KOPT-K1 (cell line): ENCODE measurements around the gene MED31.

Experiments
- H3K27ac ChIP-seq: fragments of 200-600 bp; sonication (generic); 2 replicates; pipeline ENCODE4 v1.5.1; 2016; ENCODE audit warnings: antibody characterized with exemption, mild to moderate bottlenecking, low read depth, low read length; ENCODE audit not compliant: poor library complexity, severe bottlenecking
- H3K36me3 ChIP-seq: fragments of 200-600 bp; sonication (generic); 2 replicates; pipeline ENCODE4 v1.5.1; 2017; ENCODE audit warnings: antibody characterized with exemption, mild to moderate bottlenecking, low read length, moderate library complexity; ENCODE audit not compliant: insufficient read depth
- H3K9me3 ChIP-seq: fragments of 200-600 bp; sonication (generic); 2 replicates; pipeline ENCODE4 v1.5.1; 2017; ENCODE audit warnings: antibody characterized with exemption, low read length, mild to moderate bottlenecking; ENCODE audit not compliant: insufficient read depth, poor library complexity, severe bottlenecking

The MED31 gene

GRCh38 chr17:6632530-6632929 lies 18.9 kb downstream of the MED31 start:
- H3K9me3 ChIP-seq, result no peaks in the 10 kb centered on the region
- H3K27ac ChIP-seq, result no peak overlapping the region
- peaks cover 75% of the 10 kb centered on the region for H3K36me3 ChIP-seq

- no peaks in the 10 kb centered on the region for H3K9me3 ChIP-seq
- H3K36me3 ChIP-seq, result peaks cover 95% of the 10 kb centered on the region
- no peak overlapping the region for H3K27ac ChIP-seq
These were observed 21.0 kb downstream of the MED31 start for GRCh38 chr17:6630390-6630789.

GRCh38 chr17:6627019-6627418 lies 24.4 kb downstream of the MED31 start:
- Histone ChIP-seq H3K9me3 (no peaks in the 10 kb centered on the region), H3K36me3 (peaks cover 97% of the 10 kb centered on the region), H3K27ac (no peak overlapping the region)

- peaks cover 97% of the 10 kb centered on the region for H3K36me3 ChIP-seq
- H3K27ac ChIP-seq, result no peak overlapping the region
- H3K9me3 ChIP-seq, result no peaks in the 10 kb centered on the region
These were observed 24.8 kb downstream of the MED31 start for GRCh38 chr17:6626616-6627015.

GRCh38 chr17:6623941-6624340 lies 27.5 kb downstream of the MED31 start:
- H3K27ac ChIP-seq, result no peak overlapping the region
- H3K9me3 ChIP-seq, result no peaks in the 10 kb centered on the region
- H3K36me3 ChIP-seq, result peaks cover 98% of the 10 kb centered on the region

GRCh38 chr17:6611231-6611630 lies 40.2 kb downstream of the MED31 start:
- Histone ChIP-seq H3K36me3 (peaks cover 93% of the 10 kb centered on the region), H3K9me3 (no peaks in the 10 kb centered on the region), H3K27ac (no peak overlapping the region)

GRCh38 chr17:6610011-6610410 lies 41.4 kb downstream of the MED31 start:
- H3K27ac ChIP-seq, result no peak overlapping the region
- H3K36me3 ChIP-seq, result peaks cover 93% of the 10 kb centered on the region
- no peaks in the 10 kb centered on the region for H3K9me3 ChIP-seq

GRCh38 chr17:6608321-6608720 lies 43.1 kb downstream of the MED31 start:
- no peaks in the 10 kb centered on the region for H3K9me3 ChIP-seq
- no peak overlapping the region for H3K27ac ChIP-seq
- H3K36me3 ChIP-seq, result peaks cover 92% of the 10 kb centered on the region

GRCh38 chr17:6605142-6605541 lies 46.3 kb downstream of the MED31 start:
- Histone ChIP-seq H3K27ac (no peak overlapping the region), H3K36me3 (peaks cover 97% of the 10 kb centered on the region), H3K9me3 (no peaks in the 10 kb centered on the region)

- Histone ChIP-seq H3K36me3 (peaks cover 97% of the 10 kb centered on the region), H3K9me3 (no peaks in the 10 kb centered on the region), H3K27ac (no peak overlapping the region)
These were observed 47.6 kb downstream of the MED31 start for GRCh38 chr17:6603744-6604325.

- H3K27ac ChIP-seq, result no peak overlapping the region
- H3K9me3 ChIP-seq, result no peaks in the 10 kb centered on the region
- peaks cover 98% of the 10 kb centered on the region for H3K36me3 ChIP-seq
These were observed 49.3 kb downstream of the MED31 start for GRCh38 chr17:6602141-6602540.

GRCh38 chr17:6599364-6599763 lies 52.0 kb downstream of the MED31 start:
- Histone ChIP-seq H3K9me3 (no peaks in the 10 kb centered on the region), H3K27ac (no peak overlapping the region), H3K36me3 (peaks cover 99% of the 10 kb centered on the region)

- no peaks in the 10 kb centered on the region for H3K9me3 ChIP-seq
- peaks cover 98% of the 10 kb centered on the region for H3K36me3 ChIP-seq
- H3K27ac ChIP-seq, result no peak overlapping the region
These were observed 53.7 kb downstream of the MED31 start for GRCh38 chr17:6597727-6598126.

GRCh38 chr17:6596941-6597340 lies 54.5 kb downstream of the MED31 start:
- Histone ChIP-seq H3K27ac (no peak overlapping the region), H3K9me3 (no peaks in the 10 kb centered on the region), H3K36me3 (peaks cover 98% of the 10 kb centered on the region)

- H3K9me3 ChIP-seq, result no peaks in the 10 kb centered on the region
- no peak overlapping the region for H3K27ac ChIP-seq
- peaks cover 98% of the 10 kb centered on the region for H3K36me3 ChIP-seq
These were observed 54.9 kb downstream of the MED31 start for GRCh38 chr17:6596511-6596910.

- peaks cover 98% of the 10 kb centered on the region for H3K36me3 ChIP-seq
- no peaks in the 10 kb centered on the region for H3K9me3 ChIP-seq
- H3K27ac ChIP-seq, result no peak overlapping the region
These were observed 55.3 kb downstream of the MED31 start for GRCh38 chr17:6596081-6596480.
